ENCODE data around the gene ACTR8.

- TF ChIP-seq USF2 (CRISPR knock-in tag; IDR thresholded peaks at IDR 0.05) (no peak), STAT6 (CRISPR knock-in tag; conservative IDR thresholded peaks at IDR 0.05; ENCODE audit: low read depth) (no peak), MAX (CRISPR knock-in tag; IDR thresholded peaks at IDR 0.05) (no peak), ZNF121 (CRISPR knock-in tag; IDR thresholded peaks at IDR 0.05) (no peak), JUN (CRISPR knock-in tag; IDR thresholded peaks at IDR 0.05) (no peak), USF1 (CRISPR knock-in tag; IDR thresholded peaks at IDR 0.05) (no peak), E2F4 (CRISPR knock-in tag; IDR thresholded peaks at IDR 0.05; ENCODE audit: borderline replicate concordance, low read depth) (no peak), SMAD3 (CRISPR knock-in tag; IDR thresholded peaks at IDR 0.05; ENCODE audit: borderline replicate concordance) (no peak), ELF4 (CRISPR knock-in tag; IDR thresholded peaks at IDR 0.05; ENCODE audit: low read depth) (no peak), CBFB (CRISPR knock-in tag; IDR thresholded peaks at IDR 0.05; ENCODE audit: low read depth) (no peak), PRDM15 (CRISPR knock-in tag; IDR thresholded peaks at IDR 0.05) (peak; percentile 43; the same call in 1 of the 2 replicates), ZNF423 (CRISPR knock-in tag; IDR thresholded peaks at IDR 0.05) (no peak)
Measured at GRCh38 chr3:53837331-53837730, 44.6 kb downstream of the ACTR8 start.

All from WTC11 (cell line).